GM12875 (cell line): ENCODE data around the gene ADAT1.
"Not testable (repeated sequence)": the region's sequence is repeated elsewhere in the genome, so short reads cannot be mapped to it uniquely, and the experiment has no call there.

Experiments
- H3K4me3 ChIP-seq: one replicate; pipeline ENCODE4 v1.5.1; 2011; ENCODE audit warnings: low read depth, low read length, control low read depth
- TF ChIP-seq, protein P1 (sequence below): IDR thresholded peaks from 2 replicates; pipeline ENCODE4 v1.5.1; 2011; ENCODE audit warnings: low read depth, mild to moderate bottlenecking, control low read depth, inconsistent platforms, low read length, moderate library complexity, borderline replicate concordance; ENCODE audit not compliant: insufficient read depth

The ADAT1 gene

DNA sequence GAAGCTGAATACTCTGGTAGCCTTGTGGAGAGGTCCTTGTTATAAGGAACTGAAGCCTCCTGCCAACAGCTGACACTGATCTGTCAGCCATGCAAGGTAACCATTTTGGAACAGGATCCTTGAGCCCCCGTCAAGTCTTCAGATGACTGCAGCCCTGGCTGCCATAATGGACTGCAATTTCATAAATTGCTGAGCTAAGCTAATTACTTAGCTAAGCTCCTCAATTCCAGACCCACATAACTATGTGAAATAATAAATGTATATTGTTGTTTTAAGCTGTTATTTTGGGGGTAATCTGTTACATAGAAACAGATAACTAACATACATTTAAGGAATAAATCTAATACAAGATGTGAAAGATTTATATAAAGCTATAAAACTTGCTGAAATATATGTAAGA is 16.6 kb downstream of the ADAT1 start:
- no peak overlapping the region for H3K4me3 ChIP-seq
- TF ChIP-seq, protein P1, sequence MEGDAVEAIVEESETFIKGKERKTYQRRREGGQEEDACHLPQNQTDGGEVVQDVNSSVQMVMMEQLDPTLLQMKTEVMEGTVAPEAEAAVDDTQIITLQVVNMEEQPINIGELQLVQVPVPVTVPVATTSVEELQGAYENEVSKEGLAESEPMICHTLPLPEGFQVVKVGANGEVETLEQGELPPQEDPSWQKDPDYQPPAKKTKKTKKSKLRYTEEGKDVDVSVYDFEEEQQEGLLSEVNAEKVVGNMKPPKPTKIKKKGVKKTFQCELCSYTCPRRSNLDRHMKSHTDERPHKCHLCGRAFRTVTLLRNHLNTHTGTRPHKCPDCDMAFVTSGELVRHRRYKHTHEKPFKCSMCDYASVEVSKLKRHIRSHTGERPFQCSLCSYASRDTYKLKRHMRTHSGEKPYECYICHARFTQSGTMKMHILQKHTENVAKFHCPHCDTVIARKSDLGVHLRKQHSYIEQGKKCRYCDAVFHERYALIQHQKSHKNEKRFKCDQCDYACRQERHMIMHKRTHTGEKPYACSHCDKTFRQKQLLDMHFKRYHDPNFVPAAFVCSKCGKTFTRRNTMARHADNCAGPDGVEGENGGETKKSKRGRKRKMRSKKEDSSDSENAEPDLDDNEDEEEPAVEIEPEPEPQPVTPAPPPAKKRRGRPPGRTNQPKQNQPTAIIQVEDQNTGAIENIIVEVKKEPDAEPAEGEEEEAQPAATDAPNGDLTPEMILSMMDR = no peak

DNA sequence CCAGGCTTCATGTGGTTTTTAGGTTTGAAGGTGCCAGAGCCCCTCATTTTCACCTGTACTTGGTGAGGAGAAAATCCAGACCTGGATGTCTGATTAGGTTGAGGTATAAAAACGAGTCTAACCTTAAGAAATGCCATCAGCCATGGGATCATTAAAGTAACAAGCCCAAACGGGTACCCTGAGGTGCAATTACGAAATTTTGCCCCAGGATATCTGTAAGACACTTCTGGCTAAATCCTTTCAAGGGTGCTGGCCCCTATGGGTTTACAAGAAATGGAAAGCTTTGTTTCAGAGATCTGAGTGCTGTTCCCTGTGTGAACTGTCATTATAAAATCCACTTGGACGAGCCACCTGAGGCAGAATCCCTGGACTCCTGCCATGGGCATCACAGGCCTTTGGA is 19.8 kb downstream of the ADAT1 start:
- no peak overlapping the region for H3K4me3 ChIP-seq
- TF ChIP-seq, protein P1 = no peak

DNA sequence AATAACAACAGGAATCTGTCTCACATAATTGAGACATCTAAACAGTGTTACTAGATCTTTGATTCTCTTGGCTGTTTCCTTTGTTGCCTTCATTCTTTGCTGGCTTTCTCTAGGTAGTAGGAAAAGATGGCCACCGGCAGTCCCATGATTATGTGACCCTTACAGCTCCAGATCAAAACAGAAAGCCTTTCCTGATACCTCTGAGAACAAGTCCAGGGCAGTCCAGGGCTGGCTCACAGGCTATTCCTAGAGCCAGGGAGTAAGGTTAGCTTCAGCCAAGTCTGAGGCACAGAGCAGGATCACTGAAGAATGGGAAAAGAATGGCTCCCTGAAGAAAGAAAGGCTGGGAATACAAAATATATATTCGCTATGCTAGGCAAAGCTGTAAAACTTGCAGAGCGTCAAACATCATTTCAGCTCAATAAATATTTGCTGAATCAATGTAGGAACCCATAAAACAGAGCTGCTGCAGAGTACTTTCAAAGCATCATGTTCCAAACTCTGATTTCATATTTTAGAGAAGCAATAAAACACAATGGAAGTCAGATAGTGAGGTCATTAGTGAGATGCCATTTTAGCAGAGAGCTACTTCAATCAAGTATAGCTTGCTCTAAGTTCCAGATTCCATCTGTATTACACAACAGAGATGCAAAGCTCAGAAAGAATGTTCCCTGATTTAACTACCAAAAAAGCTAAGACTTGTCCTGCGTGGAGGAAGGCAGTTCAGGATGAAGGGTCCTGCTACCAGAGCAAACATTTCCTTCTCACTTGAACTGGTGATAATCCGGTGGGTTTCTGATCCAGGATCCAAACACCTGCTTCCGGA is 23.4 kb downstream of the ADAT1 start:
- no peak overlapping the region for H3K4me3 ChIP-seq
- TF ChIP-seq, protein P1 = no peak

DNA sequence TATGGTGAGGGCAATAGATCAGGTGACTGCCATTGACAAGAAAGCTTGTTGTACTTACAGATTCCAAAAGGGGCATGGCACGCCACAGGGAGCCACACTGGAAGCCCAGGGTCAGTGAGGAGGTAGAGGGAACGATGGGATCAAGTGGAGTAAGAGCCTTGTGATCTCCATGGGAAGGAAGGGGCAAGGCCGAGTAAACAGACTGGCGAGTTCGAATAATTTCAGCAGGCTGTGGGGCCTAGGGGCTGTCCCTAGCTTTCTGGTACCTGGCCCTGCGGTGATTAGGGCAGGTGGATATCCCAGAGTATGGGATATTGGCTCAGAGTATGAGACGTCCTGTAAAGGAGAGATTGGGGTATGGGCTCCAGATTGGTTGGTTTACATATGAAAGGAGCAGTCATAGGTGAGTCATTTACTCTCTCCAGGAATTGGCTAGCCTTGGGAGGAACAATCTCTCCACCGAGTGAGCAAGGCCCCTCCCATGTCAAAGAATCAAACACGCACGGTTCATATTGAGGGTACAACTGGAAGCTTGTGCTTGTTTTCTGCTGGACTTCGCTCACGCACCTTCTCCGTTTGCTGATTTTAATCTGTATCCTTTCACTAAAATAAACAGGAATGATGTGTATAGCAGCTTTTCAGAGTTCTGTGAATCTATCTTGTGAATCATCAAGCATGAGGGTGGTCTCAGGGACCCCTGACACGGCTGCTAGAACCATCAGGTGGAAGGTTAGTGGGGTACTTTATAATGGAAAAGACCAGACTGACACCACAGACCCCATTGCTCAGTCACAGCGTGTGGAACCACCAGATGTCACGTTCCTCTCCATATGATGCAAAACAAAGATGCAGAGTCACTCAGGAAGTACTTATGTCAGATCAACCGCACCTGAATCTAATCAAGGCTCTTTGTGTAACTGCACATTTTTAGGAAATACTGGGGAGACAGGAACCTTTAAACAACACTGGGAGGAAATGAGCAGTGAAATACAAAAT is 29.0 kb downstream of the ADAT1 start:
- H3K4me3 ChIP-seq = no peak overlapping the region
- TF ChIP-seq, protein P1 = no peak

DNA sequence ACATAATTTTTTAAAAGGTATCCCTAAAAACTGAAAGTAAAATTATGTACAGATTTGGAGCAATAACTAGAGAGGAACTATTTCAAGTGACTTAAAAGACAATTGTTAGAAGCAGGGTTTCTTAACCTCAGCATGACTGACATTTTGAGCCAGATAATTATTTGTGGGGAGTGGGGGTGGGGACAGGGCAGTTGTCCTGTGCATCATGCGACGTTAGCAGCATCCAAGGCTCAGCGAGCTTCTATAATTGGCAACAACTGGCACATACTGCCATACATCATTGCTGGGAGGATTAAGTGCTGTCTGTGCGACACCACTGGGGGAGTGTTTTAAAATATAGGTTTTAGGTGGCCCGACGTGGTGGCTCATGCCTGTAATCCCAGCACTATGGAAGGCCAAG is 29.8 kb downstream of the ADAT1 start:
- H3K4me3 ChIP-seq = no peak overlapping the region
- TF ChIP-seq, protein P1 = no peak

DNA sequence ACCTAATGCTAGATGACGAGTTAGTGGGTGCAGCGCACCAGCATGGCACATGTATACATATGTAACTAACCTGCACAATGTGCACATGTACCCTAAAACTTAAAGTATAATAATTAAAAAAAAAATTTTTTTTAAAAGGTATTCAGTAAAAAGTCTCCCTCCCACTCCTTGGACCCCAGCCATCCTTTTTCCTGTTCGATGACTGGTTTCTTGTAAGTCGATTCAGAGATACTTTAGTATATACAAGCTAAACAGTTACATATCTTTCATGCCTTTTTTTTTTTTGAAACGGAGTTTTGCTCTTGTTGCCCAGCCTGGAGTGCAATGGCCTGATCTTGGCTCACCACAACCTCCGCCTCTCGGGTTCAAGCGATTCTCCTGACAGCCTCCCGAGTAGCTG is 31.2 kb downstream of the ADAT1 start:
- H3K4me3 ChIP-seq = not testable (repeated sequence)
